ENCODE measurements around the gene CMTM7.
"Not testable (repeated sequence)": the region's sequence is repeated elsewhere in the genome, so short reads cannot be mapped to it uniquely, and the experiment has no call there.

CMTM7 gene

DNA sequence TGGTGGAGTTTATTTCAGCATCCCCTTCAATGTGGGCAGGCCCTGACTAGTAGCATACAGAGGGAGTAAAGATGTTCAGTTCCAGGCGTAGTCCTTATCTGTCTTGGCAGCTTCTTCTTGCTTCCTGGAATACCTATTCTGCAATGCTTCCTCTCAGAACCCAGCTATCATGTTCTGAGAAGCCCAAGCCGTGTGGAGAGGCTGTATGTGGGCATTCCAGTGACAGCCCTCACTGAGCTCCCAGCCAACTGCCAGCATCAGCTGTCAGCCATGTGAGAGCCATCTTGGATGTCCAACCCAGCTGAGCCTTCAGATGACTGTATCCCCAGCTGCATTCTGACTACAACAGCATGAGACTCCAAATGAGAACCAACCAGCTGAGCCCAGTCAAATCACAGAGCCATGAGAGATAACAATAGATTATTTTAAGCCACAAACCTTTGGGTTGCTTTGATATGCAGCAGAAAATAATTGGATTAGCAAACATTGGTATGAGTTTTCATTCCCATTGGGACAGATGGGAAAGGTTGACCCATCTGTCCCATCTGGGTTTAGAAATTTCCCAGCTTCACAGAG, 8.4 kb upstream of the CMTM7 start:
- DNase-seq, result no peak

DNA sequence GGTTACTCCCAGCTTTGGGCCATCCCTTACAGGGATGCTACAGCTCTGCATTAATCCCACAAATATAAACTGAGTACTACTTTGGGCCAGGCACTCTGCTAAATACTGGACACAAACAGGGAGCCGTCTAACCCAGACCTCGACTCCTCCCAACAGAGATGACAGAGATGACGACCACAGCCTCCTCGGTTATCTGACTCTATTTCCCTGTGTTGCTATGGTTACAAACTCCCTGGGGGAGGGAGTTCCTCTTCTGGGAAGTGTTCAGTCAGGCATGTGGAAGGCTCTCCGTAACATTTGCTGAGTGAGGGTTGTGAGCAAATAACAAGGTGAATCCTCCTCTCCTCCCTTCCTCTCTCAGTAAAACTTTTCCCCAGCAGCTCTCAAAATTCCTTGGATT, 6.7 kb upstream of the CMTM7 start:
- peak; percentile 25 for DNase-seq

DNA sequence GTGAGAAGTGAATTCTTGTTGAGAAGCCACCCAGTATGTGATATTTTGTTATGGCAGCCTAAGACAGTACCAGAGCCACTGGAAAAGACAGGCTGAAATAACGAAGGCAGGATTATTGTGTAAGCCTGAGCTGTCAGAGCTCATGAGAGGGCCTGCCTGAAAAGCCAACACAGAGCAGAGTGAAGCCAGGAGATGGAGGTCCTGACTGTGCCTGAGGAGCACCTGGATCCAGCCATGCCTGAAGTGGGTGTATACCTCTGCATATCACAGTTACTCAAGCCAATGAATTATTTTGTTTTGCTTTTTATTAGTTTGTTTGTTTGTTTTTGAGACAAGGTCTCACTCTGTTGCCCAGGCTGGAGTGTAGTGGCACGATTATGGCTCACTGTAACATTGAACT, 4.1 kb upstream of the CMTM7 start:
- no peak for DNase-seq

DNA sequence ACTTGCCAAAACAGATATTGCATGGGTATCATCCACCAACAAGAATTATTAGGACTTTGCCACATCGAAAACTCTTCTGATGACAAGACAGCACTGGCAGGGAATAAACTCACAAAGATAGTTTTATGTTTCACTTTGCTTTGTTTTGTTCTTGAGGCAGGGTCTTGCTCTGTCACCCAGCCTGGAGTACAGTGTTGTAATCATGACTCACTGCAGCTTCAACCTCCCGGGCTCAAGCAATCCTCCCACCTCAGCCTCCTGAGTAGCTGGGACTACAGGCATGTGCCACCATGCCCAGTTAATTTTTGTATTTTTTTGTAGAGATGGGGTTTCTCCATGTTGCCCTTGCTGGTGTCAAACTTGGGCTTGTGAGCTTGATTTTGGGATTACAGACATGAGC, 2.1 kb upstream of the CMTM7 start:
- DNase-seq, result not testable (repeated sequence)

DNA sequence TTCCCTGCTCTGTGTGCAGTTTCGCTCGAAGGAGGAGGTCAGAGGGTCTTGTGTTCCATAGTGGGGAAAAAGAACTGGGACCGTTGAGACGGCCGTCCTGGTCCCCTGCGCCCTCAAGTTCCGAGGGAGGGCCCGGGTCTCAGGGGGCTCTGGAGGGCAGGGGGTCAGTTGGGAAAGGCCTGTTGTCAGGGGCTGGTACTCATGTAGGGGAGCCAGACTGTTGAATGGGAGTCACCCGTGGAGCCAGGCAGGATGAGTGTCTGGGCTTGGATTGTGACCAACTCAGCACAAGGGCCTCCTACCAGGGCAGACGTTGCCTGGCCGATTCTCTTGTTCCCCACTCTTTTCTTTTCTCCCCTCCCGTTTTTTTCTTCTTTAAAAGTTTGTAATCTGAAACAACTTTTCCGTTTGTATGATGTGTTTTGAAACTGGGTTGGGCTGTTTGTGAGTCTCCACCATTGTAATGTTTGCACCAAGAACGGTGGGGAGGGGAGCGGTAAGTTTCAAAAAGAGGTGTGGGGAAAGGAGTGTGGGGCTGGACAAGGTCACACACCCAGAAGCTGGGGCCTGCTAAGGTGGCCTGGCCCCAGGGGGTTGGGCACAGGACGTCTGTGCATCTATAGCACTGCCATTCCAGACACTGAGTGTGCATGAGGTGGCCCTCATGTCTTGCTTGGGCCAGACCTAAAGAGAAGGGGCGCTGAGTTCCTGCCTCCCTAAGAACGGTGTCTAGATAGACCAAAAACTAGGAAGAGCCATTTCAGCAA, 1.1 kb downstream of the CMTM7 start:
- peak; percentile 64 for DNase-seq

DNA sequence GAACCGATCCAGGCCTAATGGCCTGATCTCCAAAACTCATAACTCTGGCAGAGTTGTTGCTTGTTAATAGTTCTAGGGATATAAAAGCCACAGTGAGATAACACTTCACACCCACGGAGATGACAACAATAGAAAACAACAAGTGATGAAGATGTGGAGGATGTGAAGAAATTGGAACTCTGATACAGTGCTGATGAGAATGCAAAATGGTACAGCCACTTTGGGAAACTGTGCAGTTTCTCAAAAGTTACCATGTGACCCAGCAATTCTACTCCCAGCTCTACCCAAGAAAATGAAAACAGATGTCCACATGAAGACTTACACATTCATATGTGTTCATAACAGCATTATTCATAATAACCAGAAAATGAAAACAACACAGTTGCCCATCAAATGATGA, 3.8 kb downstream of the CMTM7 start:
- no peak for DNase-seq

DNA sequence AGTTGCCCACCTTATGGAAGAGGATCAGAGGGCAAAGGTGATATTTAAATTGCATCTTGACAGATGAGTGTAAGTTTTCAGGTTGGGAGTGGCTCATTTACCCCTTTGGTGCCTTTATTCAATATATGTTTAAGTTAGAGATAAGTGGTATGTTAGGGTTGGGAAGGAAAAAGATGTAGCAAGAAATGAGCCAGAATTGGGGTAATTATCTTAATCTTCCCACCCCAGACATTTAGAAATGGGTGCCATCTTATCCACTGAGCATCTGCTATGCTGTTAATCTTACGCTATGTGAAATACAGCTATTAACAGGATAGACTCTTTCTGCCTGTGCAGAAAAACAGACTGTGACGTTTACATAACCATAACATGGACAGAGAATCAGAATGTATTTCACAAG, 6.3 kb downstream of the CMTM7 start:
- no peak for DNase-seq

DNA sequence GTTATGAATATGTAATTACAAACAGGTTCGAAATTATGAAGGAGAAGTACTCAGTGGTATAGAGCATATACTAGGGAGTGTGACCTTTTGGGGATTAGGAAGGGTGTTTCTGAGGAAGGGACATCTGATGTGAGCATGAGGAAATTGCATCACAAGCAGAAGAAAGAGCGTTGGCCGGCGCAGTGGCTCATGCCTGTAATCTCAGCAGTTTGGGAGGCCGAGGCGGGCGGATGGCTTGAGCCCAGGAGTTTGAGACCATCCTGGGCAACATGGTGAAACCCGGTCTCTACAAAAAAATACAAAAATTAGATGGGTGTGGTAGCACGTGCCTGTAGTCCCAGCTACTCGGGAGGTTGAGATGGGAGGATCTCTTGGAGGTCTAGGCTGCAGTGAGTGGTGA, 6.9 kb downstream of the CMTM7 start:
- DNase-seq, result no peak

DNA sequence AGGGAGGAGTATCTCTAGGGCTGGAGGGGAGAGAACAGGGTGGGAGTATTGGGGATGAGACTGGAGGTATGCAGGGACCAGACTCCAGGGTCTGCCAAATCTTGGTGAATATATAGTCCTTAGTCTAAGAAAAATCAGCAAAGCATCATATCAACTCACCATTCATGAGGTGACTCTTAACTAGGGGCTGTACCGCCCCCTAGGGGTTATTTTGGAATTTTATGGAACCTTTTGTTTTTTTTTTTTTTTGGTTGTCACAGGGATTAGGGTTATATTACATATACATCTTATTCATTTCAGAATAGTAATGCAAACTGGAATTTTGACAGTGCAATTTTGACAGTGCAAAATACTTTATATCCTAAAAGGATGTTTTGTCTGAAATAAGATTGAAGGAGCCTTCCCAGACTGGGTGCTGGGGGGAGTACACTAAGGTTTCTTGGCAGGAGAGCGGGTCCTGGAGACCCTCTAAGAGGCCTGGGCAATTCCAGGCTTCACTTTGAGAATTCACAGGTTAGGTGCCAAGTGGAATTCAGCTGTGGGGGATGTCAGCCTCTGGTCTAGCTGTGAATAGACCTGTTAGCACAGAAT, 7.5 kb downstream of the CMTM7 start:
- peak; percentile 46 for DNase-seq

DNA sequence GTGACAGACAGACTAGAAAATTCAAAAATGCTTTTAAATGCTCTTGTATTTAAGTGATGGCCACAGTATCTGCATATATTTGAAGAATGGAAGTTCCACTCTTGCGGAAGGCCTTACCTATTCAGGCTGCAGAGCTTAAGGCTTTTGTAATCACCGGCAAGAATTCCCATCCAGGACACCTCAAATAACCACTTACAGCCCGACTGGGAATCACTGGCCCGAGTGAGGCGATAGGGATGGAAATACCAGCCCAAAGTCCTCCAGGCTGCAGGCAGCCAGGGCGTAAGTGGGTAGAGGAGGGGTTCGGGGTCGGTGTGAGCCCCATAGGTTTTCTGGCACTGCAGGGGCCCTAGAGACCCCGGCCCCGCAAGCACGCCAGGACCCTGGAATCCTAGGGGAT, 9.5 kb downstream of the CMTM7 start:
- DNase-seq, result no peak

DNA sequence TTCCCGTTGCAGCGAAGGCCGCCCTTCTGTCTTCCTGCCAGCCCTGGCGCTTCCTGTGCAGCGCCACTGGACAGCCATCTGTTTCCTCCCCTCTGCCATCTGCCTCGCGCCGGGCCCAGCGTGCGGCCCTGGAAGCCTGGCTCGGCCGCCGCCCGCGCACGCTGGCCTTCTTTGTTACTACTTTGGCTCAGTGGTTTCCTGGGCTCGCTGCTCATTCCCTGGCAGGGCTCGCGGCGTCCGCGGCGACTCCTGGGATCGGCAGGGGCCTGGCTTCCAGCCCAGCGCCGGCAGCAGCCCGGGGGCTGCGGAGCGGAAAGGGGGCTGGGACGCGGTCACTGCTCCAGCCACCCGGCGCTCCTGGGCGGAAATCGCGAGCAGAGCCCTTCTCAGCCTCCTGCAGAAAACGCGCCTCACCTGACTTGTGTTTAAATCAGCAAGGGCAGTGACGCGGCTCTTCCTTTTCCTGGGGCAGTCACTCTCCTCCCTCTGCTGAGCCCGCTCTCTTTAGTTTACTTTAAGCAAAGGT, 10.0 kb downstream of the CMTM7 start:
- DNase-seq, result peak; percentile 74

DNA sequence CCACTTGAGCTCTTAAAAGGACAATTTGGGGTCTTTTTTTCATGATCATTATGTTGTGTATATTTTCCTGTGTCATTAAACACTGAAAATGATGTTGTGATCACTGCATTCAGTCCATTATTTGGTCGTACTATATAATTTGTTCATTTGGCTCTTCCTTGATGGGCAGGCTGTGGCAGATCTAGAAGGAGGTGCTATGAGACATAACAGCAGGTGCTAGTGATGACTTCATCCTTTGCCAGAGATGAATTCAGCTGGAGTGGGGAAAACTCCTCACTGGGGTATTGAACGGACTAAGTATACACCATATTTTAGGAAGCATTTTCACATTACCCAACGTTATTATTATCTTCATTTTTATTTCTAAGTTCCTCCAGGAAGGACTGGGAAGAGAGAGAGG, 12.0 kb downstream of the CMTM7 start:
- DNase-seq, result no peak

DNA sequence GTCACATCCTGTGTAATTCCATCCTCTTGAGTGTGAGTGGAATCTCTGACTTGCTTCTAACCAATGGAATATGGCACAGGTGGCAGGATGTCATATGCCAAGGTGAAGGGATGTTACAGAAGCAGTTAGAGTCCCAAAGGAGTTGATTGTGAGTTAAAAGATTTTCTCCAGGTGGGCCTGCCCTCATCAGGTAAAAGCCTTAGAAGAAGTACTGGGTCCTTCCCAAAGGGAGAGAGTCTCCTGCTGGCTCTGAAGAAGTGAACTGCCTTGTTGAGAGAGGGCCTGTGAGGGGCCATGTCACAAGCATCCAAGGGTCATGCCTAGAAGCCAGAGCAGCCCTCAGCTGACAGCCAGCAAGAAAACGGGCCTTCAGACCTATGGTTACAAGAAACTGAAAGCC, 13.1 kb downstream of the CMTM7 start:
- no peak for DNase-seq

DNA sequence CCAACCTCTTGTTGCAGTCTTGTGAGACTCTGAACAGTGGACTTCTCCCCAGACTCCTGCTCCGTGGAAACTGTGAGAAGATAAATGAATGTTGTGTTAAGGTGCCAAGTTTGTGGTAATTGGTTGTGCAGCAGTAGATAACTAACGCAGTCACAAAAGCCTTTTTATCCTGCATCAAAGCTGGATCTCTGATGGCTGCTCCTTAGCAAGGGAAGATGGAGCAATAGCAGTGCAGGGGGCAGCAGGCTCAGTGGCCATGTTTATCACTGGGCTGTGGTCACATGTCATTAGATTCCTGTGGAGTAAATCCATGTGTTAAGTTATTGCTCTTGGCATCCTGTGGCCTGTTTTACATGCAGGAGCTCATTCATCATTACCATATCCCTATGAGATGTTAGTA, 13.5 kb downstream of the CMTM7 start:
- DNase-seq, result peak; percentile 28

DNA sequence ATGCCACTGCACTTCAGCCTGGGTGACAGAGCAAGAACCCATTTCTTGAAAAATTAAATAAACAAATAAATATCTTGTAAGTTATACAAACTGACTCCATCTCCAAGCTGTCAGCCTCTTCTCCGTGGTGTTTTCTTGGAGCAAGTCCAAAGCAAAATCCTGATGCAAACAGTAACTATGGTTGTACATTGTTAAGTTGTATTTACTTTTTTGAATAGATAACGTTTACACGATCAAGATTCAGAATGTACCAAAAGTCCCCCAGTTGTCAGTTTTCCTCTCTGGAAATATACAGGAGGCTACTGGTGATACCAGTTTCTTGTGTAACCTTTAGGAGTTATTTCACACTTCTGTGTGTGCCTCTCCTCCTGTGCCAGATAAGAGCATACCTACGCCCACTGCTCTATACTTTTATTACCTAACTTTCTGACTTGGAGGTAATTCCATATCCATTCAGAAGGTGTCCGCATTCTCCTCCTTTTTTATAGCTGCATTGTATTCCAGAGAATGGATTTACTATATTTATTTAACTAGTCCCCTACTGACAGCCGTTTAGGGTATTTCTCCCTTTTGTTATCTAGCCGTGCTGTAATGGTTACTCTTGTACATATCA, 14.2 kb downstream of the CMTM7 start:
- no peak for DNase-seq

DNA sequence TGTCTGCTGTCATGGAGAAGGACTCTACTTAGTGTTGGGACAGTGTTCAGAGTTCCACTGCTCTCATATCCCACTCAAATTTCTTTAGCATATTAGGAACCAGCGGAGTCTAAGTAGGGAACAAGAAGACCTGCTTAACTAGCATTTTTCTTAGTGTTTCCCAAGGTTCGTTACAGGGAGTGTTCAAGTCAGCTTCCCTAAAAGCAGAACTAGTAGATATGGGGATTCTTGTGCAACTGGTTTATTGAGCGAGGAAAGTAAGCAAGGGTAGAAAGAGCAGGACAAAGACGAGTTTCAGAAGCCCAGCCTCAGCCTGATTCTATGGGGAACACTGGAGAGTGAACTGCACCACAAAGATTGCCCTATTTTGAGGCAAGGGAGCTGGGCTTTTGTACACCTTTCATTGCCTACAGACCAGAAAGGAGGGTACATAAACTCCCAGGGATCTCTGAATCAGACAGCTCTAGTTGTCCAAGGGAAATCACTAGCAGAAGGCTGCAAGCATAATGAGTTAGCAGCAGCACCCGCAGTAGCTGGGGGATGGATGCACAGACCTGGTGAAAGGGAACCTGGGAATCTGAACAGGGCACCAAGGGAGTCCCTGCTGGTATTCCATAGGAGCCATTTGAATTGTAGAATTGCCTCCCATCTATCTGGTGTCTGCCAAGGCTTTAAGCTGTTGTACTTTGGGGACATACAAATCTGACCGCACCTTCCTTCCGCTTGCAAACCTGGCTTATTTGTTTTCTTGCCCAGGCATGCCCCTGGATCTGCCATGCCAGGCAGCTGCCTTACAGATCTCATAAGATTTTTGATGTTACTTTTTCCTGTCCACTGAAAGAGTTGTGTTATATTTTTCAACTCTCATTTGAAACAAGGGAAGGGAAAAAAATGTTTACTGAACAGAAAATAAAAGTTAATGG, 15.1 kb downstream of the CMTM7 start:
- no peak for DNase-seq

DNA sequence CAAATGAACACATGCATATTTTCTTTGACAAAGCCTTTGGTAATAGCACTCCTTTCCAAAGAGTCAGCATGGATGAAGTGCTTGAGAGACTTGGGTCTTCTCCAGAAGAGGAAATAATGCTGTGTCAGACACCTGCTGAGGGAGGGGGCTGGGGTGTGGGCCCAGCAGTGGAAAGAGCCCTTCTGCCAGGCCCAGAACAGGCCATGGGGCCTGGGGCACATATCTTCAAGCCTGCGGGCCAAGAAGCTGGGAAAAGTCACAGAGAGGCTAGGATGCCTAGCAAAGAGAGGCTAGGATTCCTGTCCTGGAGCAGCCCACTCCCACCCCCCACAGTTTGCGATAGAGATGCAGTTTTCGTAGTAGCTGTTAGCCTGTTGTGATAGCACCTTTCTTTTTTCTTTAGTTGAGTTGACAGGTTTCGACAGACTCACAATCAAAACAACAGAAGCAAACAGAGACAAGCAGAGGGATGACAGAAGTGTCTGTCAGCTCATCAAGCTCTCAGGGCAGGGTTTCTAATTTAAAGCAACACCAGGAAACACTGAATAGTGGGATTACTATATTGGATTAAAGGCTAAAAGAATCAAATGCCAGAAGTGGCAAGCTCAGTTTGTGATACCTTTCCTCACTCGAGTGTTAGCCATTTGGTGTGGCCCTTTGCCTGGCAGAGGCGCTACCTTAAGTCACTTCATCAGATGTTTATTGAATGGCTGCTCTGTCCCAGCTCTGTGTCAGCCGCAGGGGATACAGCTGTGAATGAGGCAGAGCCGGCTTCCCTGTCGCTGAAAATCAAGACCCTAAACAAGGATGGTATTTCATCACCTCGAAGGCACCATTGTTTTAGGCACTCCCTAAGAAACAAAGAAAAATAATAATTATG, 19.0 kb downstream of the CMTM7 start:
- no peak for DNase-seq

DNA sequence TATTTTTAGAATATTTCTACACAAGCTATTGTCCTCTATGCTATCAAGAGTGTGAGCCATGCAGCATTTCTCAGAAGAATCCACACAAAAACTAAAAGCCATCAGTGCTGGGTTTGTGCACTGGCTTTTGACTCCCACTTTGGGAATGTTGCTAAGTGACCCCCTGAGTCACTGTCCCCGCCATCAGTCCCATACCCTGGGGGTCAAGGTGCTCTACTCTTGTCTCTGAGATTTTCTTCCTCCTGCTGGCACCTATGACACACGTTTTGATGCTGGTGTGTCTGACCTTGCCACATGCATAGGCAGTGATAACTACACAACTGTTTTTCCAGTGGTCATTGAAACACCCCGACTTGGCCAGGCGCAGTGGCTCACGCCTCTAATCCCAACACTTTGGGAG, 19.8 kb downstream of the CMTM7 start:
- no peak for DNase-seq

DNA sequence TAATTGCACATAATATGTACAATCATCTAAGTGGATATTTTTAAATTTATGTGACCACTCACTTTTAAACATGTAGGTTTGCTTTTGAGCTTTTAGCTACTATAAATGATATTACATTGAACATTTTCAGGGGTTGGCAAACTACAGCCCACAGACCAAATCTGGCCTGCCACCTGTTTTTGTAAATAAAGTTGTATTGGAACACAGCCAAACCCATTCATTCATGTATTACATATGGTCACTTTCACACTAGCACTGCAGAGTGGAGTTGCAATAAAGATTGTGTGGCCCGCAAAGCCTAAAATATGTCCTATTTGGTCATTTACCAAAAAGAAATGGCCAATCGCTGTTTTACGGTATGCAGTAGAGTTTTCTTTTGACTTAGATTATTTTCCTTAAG, 21.2 kb downstream of the CMTM7 start:
- no peak for DNase-seq

DNA sequence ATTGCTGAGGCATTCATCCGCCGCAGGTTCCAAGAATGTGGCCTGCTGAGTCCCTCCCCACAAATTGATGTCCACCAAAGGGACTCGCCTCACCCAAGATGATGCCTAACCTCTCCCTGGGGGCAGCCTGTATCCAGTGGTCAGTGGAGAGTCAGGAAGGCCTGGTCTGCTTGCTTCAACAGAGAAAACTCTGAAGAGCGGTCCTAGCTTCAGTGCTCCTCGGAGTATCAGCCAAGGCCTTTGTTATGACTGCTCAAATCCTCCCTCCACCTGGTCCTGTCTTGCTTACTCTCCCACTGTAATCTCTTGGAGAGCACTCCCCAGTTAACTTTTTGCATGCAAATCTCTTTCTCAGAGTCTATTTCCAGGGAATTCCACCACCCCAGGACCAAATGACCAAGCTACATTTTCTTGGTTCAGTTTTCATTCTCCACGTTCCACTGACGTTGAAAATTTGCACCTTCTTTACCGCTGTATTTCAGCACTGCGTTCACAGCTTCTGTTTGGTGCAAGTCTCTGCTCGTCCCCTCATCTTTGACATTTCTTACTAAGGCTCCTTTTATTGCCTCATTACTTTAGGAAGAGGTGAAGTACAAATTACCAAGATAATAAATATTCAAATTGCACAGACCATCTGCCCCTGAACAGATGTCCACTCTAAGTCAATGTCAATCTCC, 22.3 kb downstream of the CMTM7 start:
- no peak for DNase-seq

Data from fibroblast of skin of abdomen (primary cell).